A673 (cell line): ENCODE data around the gene SYNE3. TPM values are rescaled to one million over a fixed set of nuclear protein-coding genes. Genes with fewer than 3 reads are reported as not detected.

Source experiments
- BruUV-seq: library from RNA; stranded (reverse); fragments of 400-500 nt; replicated peaks from 2 replicates; lab custom pipeline; 2021; lab: Mats Ljungman, UMichigan
- CTCF ChIA-PET: fragments of 300-600 bp; sonication (Branson Sonifier 250); formaldehyde crosslinking; loops from one replicate; lab custom pipeline; 2022; ENCODE audit warnings: antibody characterized with exemption; lab: Charles Lee
- POLR2A ChIA-PET: fragments of 300-600 bp; sonication (Branson Sonifier 250); formaldehyde crosslinking; loops from one replicate; lab custom pipeline; 2022; ENCODE audit warnings: antibody characterized with exemption; ENCODE audit not compliant: low non-redundant PET; lab: Charles Lee
- DNase-seq: peaks from one replicate; pipeline ENCODE4 v3.0.0-alpha.2; 2015; ENCODE audit warnings: low spot score
- H3K27ac ChIP-seq: fragments of 200-600 bp; sonication (generic); 2 replicates; pipeline ENCODE4 v1.5.1; 2016; ENCODE audit warnings: mixed run types, low read depth, mild to moderate bottlenecking, mixed read lengths, antibody characterized with exemption, low read length; ENCODE audit not compliant: poor library complexity, severe bottlenecking
- H3K27me3 ChIP-seq: fragments of 200-600 bp; sonication (generic); replicated peaks from 2 replicates; pipeline ENCODE4 v1.6.1; 2017; ENCODE audit warnings: mixed run types, low read depth, mild to moderate bottlenecking, mixed read lengths, antibody characterized with exemption, low read length; ENCODE audit not compliant: insufficient read depth, poor library complexity
- H3K36me3 ChIP-seq: fragments of 200-600 bp; sonication (generic); 2 replicates; pipeline ENCODE4 v1.6.1; 2016; ENCODE audit warnings: mixed run types, mild to moderate bottlenecking, mixed read lengths, antibody characterized with exemption, low read length; ENCODE audit not compliant: insufficient read depth, poor library complexity, severe bottlenecking
- H3K4me1 ChIP-seq: fragments of 200-600 bp; sonication (generic); 2 replicates; pipeline ENCODE4 v1.6.1; 2017; ENCODE audit warnings: mixed run types, mild to moderate bottlenecking, mixed read lengths, antibody characterized with exemption, low read length; ENCODE audit not compliant: insufficient read depth, poor library complexity, severe bottlenecking
- H3K4me3 ChIP-seq: fragments of 200-600 bp; sonication (generic); 2 replicates; pipeline ENCODE4 v1.5.1; 2016; ENCODE audit warnings: low read depth, mixed run types, mild to moderate bottlenecking, mixed read lengths, low read length; ENCODE audit not compliant: poor library complexity, severe bottlenecking
- H3K9me3 ChIP-seq: fragments of 200-600 bp; sonication (generic); 2 replicates; pipeline ENCODE4 v1.6.1; 2016; ENCODE audit warnings: mixed run types, low read depth, mild to moderate bottlenecking, mixed read lengths, antibody characterized with exemption, low read length; ENCODE audit not compliant: poor library complexity, severe bottlenecking
- CTCF ChIP-seq: fragments of 300-800, 200-600 bp; sonication (generic); conservative IDR thresholded peaks from 2 replicates; pipeline ENCODE4 v1.5.1; 2017; ENCODE audit warnings: low read depth, mild to moderate bottlenecking, antibody characterized with exemption, low read length, moderate library complexity, mixed read lengths
- EZH2 ChIP-seq: fragments of 200-600 bp; sonication (generic); IDR thresholded peaks from 2 replicates; pipeline ENCODE4 v1.6.1; 2017; ENCODE audit warnings: borderline replicate concordance, low read depth, mild to moderate bottlenecking, mixed read lengths, antibody characterized with exemption, low read length; ENCODE audit not compliant: poor library complexity, severe bottlenecking
- intact Hi-C: fragments of 100-400 bp; cut with micrococcal nuclease; formaldehyde crosslinking; loops from one replicate; pipeline ENCODE4 v1.10.0; 2022; ENCODE audit not compliant: unreplicated experiment
- total RNA-seq: library from RNA; stranded (reverse); gene quantifications from 2 replicates; pipeline ENCODE4 v1.2.3, GENCODE V29; 2021

SYNE3 gene
- total RNA-seq, 1 experiment from 2014 or later: 6.4 TPM

- Histone ChIP-seq H3K27ac (peak overlapping the region; percentile 87), H3K4me3 (no peak overlapping the region), H3K9me3 (no peaks in the 10 kb centered on the region), H3K4me1 (peaks cover 72% of the 10 kb centered on the region), H3K36me3 (no peaks in the 10 kb centered on the region), H3K27me3 (no peaks in the 10 kb centered on the region)
- BruUV-seq: no TSS peak
- intact Hi-C loops: no loop called here
- DNase-seq: no peak
- TF ChIP-seq CTCF (no peak), EZH2 (no peak)
- POLR2A ChIA-PET: interaction anchor here (0.7 kb wide), 1 partner anchor 351 kb away, joined by 5 read pairs; no protein-coding TSS in a partner anchor
- CTCF ChIA-PET: interaction anchor here (1.3 kb wide), 1 partner anchor 9 kb away, joined by 3 read pairs; no protein-coding TSS in a partner anchor
These were observed 1.7 kb upstream of the SYNE3 start for GRCh38 chr14:95518045-95518751.

- no peaks in the 10 kb centered on the region for H3K36me3 ChIP-seq
- CTCF ChIA-PET: no interaction called here
- H3K27ac ChIP-seq: peak overlapping the region; percentile 68
- peak; percentile 45 for TF ChIP-seq CTCF
- TF ChIP-seq EZH2: no peak
- peak overlapping the region; percentile 55 for H3K4me3 ChIP-seq
- intact Hi-C loops: no loop called here
- no TSS peak for BruUV-seq
- POLR2A ChIA-PET: no interaction called here
- H3K9me3 ChIP-seq: no peaks in the 10 kb centered on the region
- H3K27me3 ChIP-seq: no peaks in the 10 kb centered on the region
- peaks cover 59% of the 10 kb centered on the region for H3K4me1 ChIP-seq
- peak; percentile 82 for DNase-seq
These were observed 576 bp downstream of the SYNE3 start for GRCh38 chr14:95515596-95516552.

GRCh38 chr14:95515080-95515489, 1.4 kb downstream of the SYNE3 start:
- peak; percentile 90 for DNase-seq
- intact Hi-C loops: no loop called here
- Histone ChIP-seq H3K4me3 (peak overlapping the region; percentile 55), H3K27me3 (no peaks in the 10 kb centered on the region), H3K36me3 (no peaks in the 10 kb centered on the region), H3K27ac (peak overlapping the region; percentile 68), H3K9me3 (no peaks in the 10 kb centered on the region), H3K4me1 (peaks cover 54% of the 10 kb centered on the region)
- no TSS peak for BruUV-seq
- POLR2A ChIA-PET: no interaction called here
- TF ChIP-seq CTCF (no peak), EZH2 (no peak)
- CTCF ChIA-PET: interaction anchor here (0.6 to 1.1 kb wide), 2 partner anchors 12 to 63 kb away, joined by 3 to 4 read pairs; no protein-coding TSS in a partner anchor
